ENCODE results near the gene UVSSA.

The UVSSA gene

GRCh38 chr4:1381944-1382541 is 35.0 kb downstream of the UVSSA start:
- peak; percentile 23 for DNase-seq
- no peak overlapping the region for H3K27ac ChIP-seq
- TF ChIP-seq CTCF (IDR thresholded peaks at IDR 0.05; ENCODE audit: low read depth, low read length), result no peak
- H3K4me3 ChIP-seq (ENCODE audit: low read depth, low read length), result no peak overlapping the region
- no peaks in the 10 kb centered on the region for H3K9me3 ChIP-seq (ENCODE audit: severe bottlenecking)
- no peaks in the 10 kb centered on the region for H3K27me3 ChIP-seq (ENCODE audit: insufficient read depth, low read depth, severe bottlenecking)
- peaks cover 1% of the 10 kb centered on the region for H3K36me3 ChIP-seq

- H3K27me3 ChIP-seq (ENCODE audit: insufficient read depth, low read depth, severe bottlenecking), result no peaks in the 10 kb centered on the region
- H3K9me3 ChIP-seq (ENCODE audit: severe bottlenecking), result no peaks in the 10 kb centered on the region
- peak; percentile 5 for DNase-seq
- peaks cover 5% of the 10 kb centered on the region for H3K36me3 ChIP-seq
- H3K4me3 ChIP-seq (ENCODE audit: low read depth, low read length), result no peak overlapping the region
- H3K27ac ChIP-seq, result no peak overlapping the region
- no peak for TF ChIP-seq CTCF (IDR thresholded peaks at IDR 0.05; ENCODE audit: low read depth, low read length)
These were observed 36.0 kb downstream of the UVSSA start for GRCh38 chr4:1382776-1383727.

- no peak for TF ChIP-seq CTCF (IDR thresholded peaks at IDR 0.05; ENCODE audit: low read depth, low read length)
- H3K4me3 ChIP-seq (ENCODE audit: low read depth, low read length), result no peak overlapping the region
- no peak for DNase-seq
- H3K9me3 ChIP-seq (ENCODE audit: severe bottlenecking), result peaks cover 6% of the 10 kb centered on the region
- no peak overlapping the region for H3K27ac ChIP-seq
- no peaks in the 10 kb centered on the region for H3K27me3 ChIP-seq (ENCODE audit: insufficient read depth, low read depth, severe bottlenecking)
- H3K36me3 ChIP-seq, result peaks cover 12% of the 10 kb centered on the region
These were observed 37.0 kb downstream of the UVSSA start for GRCh38 chr4:1383728-1384591.

GRCh38 chr4:1384675-1385372 is 37.8 kb downstream of the UVSSA start:
- TF ChIP-seq CTCF (IDR thresholded peaks at IDR 0.05; ENCODE audit: low read depth, low read length), result no peak
- H3K36me3 ChIP-seq, result peaks cover 12% of the 10 kb centered on the region
- H3K9me3 ChIP-seq (ENCODE audit: severe bottlenecking), result peaks cover 6% of the 10 kb centered on the region
- no peak overlapping the region for H3K4me3 ChIP-seq (ENCODE audit: low read depth, low read length)
- DNase-seq, result no peak
- no peaks in the 10 kb centered on the region for H3K27me3 ChIP-seq (ENCODE audit: insufficient read depth, low read depth, severe bottlenecking)
- no peak overlapping the region for H3K27ac ChIP-seq
